Measurements from ENCODE around the gene FSTL4.

DNA sequence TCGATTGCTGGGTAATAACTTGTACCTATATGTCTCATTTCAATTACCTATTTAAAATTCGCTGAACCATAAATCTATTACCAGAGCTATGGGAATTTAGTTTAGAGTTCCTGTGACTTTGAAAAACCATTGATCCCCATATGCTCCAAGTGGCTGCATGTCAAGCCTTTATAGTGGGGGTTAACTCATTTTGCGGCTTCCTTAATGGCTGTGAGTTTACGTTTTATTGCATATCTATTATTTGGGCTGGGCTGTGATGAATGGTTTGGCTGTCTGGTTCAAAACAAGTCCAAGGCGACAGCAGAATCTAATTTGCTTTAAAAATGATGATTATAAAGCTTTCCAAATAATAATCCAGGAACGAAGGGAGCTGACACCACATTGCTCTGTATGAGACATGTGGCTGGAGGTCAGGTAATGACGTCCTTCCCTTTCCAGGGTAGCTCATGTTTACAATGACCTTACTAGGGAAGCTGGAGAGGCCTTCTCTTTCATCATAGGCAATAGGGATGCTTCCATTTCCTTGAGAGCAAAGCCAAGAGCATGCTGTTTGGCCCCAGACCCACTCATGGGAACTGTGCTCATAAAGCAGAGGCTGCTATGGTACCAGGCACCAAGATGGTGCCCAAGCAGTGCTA is 302.2 kb downstream of the FSTL4 start:
- TF ChIP-seq, protein P1, sequence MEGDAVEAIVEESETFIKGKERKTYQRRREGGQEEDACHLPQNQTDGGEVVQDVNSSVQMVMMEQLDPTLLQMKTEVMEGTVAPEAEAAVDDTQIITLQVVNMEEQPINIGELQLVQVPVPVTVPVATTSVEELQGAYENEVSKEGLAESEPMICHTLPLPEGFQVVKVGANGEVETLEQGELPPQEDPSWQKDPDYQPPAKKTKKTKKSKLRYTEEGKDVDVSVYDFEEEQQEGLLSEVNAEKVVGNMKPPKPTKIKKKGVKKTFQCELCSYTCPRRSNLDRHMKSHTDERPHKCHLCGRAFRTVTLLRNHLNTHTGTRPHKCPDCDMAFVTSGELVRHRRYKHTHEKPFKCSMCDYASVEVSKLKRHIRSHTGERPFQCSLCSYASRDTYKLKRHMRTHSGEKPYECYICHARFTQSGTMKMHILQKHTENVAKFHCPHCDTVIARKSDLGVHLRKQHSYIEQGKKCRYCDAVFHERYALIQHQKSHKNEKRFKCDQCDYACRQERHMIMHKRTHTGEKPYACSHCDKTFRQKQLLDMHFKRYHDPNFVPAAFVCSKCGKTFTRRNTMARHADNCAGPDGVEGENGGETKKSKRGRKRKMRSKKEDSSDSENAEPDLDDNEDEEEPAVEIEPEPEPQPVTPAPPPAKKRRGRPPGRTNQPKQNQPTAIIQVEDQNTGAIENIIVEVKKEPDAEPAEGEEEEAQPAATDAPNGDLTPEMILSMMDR (IDR thresholded peaks at IDR 0.05; ENCODE audit: low read length), result no peak
- TF ChIP-seq EZH2 (IDR thresholded peaks at IDR 0.05; ENCODE audit: borderline replicate concordance, low read length), result no peak
